ENCODE data around the gene MSANTD4.

Gene MSANTD4

GRCh38 chr11:106051103-106051502, 29.1 kb upstream of the MSANTD4 start:
- H3K4me3 ChIP-seq (ENCODE audit: low read depth, low read length) = no peak overlapping the region
- TF ChIP-seq CTCF (IDR thresholded peaks at IDR 0.05; ENCODE audit: low read depth, low read length) = no peak

- no peak overlapping the region for H3K4me3 ChIP-seq (ENCODE audit: low read depth, low read length)
- no peak for TF ChIP-seq CTCF (IDR thresholded peaks at IDR 0.05; ENCODE audit: low read depth, low read length)
Observed at GRCh38 chr11:106049727-106050476, 27.9 kb upstream of the MSANTD4 start.

- no peak overlapping the region for H3K4me3 ChIP-seq (ENCODE audit: low read depth, low read length)
- TF ChIP-seq CTCF (IDR thresholded peaks at IDR 0.05; ENCODE audit: low read depth, low read length) = no peak
Observed at GRCh38 chr11:106047631-106048030, 25.6 kb upstream of the MSANTD4 start.

- no peak overlapping the region for H3K4me3 ChIP-seq (ENCODE audit: low read depth, low read length)
- TF ChIP-seq CTCF (IDR thresholded peaks at IDR 0.05; ENCODE audit: low read depth, low read length) = no peak
Observed at GRCh38 chr11:106043540-106043939, 21.5 kb upstream of the MSANTD4 start.

GRCh38 chr11:106032861-106033260, 10.8 kb upstream of the MSANTD4 start:
- no peak for TF ChIP-seq CTCF (IDR thresholded peaks at IDR 0.05; ENCODE audit: low read depth, low read length)
- no peak overlapping the region for H3K4me3 ChIP-seq (ENCODE audit: low read depth, low read length)

GRCh38 chr11:106031936-106032335, 9.9 kb upstream of the MSANTD4 start:
- TF ChIP-seq CTCF (IDR thresholded peaks at IDR 0.05; ENCODE audit: low read depth, low read length) = no peak
- H3K4me3 ChIP-seq (ENCODE audit: low read depth, low read length) = no peak overlapping the region

GRCh38 chr11:106031202-106031810, 9.3 kb upstream of the MSANTD4 start:
- TF ChIP-seq CTCF (IDR thresholded peaks at IDR 0.05; ENCODE audit: low read depth, low read length) = no peak
- H3K4me3 ChIP-seq (ENCODE audit: low read depth, low read length) = no peak overlapping the region

Measured in WI38 (cell line).